Embryonic facial prominence (tissue), 1 donor: ENCODE measurements around the gene SRRM4.
"Not testable (repeated sequence)": the region's sequence is repeated elsewhere in the genome, so short reads cannot be mapped to it uniquely, and the experiment has no call there.

Experiments
- DNase-seq: peaks from one replicate; pipeline ENCODE4 v3.0.0-alpha.2; 2016; ENCODE audit errors: extremely low spot score

Gene SRRM4, protein sequence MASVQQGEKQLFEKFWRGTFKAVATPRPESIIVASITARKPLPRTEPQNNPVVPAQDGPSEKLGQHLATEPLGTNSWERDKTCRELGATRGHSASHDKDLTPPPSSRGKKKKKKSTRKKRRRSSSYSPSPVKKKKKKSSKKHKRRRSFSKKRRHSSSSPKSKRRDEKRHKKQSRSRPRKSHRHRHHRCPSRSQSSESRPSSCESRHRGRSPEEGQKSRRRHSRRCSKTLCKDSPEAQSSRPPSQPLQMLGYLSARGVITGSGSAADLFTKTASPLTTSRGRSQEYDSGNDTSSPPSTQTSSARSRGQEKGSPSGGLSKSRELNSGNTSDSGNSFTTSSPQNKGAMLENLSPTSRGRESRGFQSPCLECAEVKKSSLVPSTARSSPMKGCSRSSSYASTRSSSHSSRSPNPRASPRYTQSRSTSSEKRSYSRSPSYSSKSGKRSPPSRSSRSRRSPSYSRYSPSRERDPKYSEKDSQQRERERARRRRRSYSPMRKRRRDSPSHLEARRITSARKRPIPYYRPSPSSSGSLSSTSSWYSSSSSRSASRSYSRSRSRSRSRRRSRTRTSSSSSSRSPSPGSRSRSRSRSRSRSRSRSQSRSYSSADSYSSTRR

DNA sequence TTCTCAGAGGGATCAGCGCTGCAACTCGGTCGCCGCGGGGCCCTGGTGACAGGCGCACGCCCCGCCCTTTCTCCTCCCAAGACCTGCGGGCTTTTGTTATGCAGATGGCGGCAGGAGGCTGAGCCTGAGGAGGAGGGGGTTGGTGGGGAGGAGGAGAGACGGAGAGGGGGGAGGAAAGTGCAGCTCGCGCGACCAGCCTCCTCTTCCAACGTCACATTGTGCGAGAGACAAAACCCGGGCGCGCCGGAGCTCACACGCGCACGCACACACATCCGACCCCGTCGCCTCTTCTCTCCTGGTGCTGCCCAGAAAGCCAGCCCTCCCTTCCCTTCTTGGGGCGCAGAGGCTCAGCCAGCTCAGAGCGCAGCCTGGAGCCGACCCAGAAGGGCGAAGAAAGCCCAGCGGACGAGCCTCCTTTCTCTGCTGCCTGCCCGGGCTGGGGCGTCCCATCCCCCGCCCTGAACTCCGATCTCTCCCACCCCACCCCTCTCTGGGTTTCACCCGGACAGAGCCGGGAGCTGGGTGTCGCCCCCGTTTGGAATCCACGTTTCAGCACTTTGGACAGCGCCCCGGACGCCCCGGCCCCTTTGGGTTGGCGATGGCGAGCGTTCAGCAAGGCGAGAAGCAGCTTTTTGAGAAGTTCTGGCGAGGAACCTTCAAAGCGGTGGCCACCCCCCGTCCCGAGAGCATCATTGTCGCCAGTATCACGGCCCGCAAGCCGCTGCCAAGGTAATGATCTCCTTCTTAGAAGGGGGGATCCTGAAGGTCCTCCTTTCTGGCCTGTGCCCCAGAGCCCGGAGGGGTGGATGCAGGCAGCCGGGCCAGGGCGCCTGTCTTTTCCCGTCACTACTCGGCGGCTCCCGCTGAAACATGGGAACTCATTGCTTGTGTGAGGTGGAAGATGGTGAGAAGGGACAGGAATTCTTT, at the start of gene SRRM4:
Gene SRRM4 (plus strand): TSS at position 257 of the 927 bp plus-strand sequence. CDS start 342 bp downstream, at position 599.
- DNase-seq = no peak

DNA sequence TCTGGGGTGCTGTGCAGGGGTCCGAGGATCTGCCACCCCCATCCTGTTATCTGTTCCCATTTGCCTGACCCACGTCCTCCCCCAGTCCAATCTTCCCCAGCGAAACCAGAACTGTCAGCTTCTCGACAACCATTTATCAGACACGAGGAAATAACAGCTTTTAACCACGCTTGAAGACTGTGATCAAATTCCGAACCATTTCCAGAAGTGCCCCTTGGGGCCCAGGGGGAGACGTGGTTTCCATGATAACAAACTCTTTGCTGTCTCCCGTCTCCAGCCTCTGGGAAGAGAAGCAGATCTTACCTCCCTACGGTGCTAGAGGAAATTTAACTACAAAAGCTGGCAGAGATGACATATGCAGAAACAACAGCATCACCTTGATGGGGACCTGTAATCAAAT, 35.1 kb upstream of the SRRM4 start:
- DNase-seq = no peak

DNA sequence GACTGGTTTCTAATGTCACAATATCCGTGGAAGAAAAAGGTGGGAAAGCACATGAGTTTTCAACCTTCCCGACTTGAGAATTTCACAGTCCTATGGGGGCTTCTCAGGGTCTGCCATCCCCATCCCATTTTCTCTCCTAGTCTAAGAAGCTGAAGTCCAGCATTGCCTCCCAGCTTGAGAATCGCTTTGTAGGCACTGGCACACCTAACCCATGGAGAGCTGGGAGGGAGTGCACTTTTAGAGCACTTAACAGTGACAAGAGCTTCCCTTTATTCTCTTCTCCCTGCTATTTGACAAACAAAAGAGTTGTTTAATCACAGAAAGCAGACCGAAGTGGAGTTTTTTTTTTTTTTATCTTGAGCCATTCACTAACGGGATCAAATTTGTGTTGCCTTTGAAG, 22.8 kb upstream of the SRRM4 start:
- DNase-seq = no peak

DNA sequence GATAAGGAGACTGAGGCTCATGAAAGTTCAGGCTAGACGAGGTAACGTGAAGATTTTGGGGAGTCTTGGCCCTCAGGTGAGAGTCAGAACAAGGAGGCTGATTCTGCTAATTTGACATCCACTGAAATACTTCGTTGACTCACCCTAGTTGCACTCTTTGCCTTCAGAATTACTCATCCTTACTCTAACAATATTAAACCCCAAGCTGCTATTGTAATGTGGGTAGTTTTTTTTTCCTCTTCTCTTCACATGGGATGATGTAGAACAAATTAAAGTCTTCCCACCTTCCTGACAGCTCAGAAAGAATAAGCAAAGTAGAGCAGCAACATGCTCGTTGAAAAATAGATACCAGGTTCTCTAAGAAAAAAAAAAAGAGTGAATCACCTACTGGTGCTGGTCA, 22.0 kb upstream of the SRRM4 start:
- no peak for DNase-seq

DNA sequence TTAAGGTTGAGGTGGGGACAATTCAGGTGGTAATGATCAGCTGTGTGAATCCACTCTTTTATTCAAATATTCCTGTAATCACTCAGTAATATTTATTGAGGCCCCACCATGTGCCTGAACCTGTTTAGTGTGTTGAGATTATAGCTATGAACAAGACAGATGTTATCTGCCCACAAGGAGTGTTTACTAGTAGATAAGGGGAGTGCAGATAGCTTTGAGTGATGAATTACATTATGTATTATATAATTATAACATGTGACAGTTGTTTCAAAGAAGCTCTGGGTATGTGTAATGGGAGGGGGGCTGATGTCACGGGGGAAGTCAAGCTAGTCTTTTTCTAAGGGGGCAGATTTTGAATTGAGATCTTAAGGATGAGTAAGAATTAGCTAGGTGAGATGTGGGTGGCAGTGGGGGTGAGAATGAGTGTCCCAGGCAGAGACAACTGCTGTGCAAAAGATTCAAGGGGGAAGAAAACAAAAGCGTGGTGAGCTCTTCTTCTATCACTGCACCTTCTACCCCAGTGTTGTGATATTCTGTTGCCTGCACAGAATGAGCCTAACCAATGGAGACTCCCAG, 21.3 kb upstream of the SRRM4 start:
- DNase-seq = no peak

DNA sequence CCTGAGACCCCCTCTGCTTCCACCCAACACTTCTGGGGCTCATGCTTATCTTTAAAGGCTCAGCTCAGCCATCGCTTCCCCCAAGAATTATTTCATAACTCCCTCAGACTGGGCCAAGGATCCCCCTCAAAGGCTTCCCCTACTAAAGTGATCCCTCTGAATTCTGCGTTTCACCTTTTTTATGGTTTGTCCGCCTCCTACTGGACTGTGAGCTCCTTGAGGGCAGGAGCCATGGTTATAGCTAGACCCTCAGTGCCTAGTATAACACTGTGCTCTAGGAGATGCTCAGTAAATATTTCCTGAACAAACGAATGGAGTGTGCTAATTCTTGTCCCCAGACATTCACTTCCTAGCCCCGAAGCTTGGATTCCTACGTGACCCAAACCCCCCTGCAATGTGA, 20.5 kb upstream of the SRRM4 start:
- DNase-seq = no peak

DNA sequence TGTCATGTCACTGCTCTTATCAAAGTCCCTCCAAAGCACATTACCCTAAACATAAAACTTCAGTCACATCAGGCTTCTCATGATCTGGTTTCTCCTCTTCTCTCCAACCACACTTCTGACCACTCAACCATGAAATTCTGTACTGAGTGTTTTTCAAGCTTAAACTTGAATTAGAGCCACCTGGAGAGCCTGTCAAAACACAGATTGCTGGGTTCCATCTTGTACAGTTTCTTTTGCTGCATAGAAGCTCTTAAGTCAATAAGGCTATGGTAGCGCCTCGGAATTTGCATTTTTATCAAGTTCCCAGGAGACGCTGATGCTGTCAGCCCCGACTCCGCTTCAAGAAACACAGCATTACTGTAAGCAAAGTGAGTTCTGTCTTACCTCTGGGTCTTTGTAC, 16.4 kb upstream of the SRRM4 start:
- no peak for DNase-seq

DNA sequence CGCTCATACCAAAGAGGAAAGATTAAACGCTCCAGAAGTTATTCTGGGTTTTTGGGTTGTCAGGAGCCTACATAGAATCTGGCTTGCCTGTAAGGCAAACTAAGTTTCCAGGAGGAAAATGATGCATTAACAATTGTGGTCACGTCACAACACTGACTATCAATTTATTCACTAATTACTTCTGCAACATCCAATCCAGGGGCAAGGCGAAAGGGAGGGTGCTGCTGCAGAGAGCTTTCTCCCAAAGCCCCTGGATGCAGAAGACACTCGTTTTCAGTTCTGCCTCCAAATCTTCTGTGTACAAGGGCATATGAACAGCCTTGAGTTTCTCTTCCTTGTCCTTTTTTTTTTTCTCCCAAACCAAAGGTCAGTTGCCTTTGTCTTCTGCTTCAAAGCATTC, 10.5 kb upstream of the SRRM4 start:
- DNase-seq = no peak

DNA sequence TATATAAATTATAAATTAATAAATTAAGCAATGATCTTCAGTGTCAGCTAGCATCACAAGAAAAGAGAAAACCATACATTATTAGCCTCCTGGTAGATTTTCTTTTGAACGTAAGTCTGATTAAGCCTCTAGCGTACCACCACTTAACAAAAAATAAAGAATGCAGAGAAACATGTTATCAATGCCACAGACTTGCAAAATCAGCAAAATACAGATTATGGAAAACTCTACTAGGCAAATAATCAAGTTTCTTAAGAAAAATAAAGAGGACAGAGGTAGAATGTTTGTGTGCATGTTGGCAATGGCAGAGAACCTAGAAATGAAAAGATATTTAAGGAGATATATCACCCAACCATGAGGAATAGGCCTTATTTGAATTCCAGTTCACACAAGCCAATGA, 8.4 kb upstream of the SRRM4 start:
- DNase-seq = no peak

DNA sequence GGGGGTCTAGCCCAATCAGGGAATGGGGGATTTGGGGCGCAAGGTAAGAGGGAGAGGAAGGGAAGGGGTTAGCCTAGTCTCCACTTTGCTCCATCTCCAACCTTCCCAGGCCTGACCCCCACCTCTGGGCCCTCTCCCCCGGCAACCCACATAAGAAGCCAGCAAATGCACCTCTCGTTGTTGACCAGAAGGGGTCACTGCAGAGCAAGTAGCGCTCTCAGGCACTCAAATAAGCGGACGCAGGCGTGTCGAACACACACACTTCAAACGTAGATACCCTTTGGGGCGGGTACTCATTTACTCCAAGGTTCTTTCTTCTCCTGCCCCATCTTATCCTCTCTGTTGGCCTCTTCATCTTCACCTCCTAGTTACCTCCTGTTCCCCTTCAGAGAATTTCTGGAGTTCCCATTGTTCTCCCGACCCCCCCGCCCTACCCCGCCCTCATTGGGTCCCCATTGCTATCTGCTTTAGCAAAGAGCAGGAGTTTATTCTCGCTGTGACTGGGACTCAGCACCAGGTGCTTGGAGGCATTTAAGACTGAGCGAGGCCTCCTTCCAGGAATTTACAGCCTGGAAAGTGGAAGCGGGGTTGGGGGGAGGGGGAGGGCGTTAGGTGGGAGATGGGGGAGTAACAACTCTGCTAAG, 1.5 kb upstream of the SRRM4 start:
- no peak for DNase-seq

DNA sequence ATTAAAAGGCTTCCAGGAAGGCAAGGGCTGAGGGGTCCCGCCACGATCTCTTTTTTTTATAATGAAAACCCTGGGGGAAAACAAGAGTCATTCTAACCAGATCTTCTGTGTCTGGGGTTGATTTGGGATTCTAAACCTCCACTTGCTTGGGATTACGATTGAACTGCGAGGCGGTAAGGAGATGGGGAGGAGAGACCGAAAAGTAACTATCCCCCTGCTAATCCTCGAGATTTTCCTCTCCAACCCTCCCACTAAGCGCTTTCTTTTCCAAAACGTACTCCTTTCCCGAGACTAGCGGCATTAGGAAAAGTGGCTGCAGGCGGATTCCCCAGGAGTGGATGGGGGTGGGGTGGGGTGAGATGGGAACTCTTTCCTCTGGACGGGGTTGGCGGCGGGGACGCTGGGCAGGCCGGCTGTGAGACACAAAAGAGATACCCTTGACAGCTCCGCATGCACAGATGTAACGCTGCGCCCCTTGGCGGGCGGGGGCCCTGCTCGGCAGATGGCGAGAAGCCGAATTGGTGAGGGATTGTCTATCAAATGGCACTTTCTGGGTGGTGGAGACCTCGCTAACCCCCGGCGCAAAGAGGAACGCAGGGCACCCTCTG, 830 bp upstream of the SRRM4 start:
- DNase-seq = no peak

DNA sequence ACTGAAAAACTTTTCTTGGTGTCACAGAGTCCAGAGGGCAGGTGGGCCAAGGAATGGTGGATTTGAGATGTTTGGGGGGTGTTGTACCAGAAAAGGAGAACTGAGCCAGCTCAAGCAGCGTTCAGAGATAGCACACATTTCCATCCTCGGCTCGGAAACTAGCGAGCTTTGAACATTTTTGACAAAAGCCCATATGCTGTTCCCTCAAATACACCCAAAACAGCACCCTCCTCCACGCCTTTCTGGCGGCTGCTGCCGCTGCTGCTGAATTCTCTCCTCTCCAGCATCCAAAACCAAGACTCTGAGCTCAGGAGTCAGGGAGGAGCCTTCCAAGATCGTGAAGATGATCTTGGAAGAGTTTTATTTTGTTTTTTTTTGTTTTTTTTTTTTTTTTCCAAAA, 961 bp downstream of the SRRM4 start:
- DNase-seq = no peak

DNA sequence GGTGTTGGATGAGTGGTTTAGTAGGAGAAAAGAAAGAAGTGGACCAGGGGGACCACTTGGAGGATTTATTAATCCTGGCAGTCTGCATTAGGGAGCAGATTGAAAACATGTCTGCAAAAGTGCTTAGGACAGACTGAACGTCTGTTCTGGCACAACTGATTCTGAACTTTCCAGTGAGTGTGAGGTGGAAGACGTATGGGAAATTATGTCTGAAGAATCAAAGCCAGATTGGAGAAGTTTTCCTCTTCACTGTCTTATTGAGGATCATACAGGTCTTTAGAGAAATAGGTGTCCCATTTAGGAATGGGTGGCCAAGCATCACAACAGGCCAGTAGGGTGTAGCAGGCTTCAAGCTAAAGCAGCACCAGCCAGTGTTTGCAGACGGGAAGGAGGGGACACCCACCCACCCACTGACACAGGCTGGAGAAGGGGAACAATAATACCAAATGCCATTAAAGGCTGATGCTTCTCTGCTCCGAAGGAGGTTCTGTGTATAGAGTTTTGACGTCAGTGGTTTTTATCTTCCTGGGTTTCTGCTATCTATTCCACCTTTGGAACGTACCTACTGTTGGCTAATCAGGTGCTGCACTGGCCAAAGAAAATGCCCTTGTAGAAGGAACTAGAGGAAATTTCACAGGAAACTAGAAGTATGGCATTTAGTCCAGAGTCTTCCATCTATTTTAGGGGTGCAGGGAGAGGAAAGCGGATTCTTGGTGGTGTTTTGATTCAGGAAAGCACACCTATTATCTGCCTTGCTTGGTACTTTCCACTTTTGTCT, 1.8 kb downstream of the SRRM4 start:
- no peak for DNase-seq

DNA sequence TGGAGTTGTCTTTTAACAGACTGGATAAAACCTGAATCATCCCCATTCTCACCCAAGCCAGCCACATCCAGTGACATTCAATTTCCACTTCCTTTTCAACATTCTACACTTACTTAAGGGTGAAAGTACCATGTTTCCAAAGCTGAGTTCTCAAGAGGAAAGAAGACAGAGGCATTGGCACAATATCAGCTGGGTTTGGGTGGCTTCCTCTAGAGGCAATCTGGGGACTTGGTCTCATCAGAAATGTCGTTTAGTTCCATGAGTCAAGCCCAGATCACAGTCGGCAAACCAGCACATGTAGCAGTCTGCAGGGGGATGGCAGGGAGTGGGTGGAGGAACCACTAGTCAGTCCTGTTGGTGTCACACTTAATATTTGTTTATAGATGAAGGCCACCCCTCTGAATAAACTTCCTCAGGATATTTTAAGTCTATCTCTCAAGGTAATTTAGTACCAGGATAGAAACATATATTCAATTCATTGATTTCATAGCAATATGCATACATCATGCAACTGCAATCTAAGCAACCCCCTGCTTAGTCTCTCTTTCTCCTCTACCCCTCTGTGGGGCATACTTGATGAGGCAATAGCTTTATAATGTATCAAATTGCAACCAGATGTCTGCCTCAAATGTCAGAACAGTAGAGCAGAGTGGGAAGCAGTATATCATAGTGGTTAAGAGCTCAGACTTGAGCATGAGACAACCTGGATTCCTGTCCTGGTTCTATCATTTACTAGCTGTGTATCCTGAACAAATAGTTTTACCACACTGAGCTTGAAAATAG, 3.0 kb downstream of the SRRM4 start:
- DNase-seq = no peak

DNA sequence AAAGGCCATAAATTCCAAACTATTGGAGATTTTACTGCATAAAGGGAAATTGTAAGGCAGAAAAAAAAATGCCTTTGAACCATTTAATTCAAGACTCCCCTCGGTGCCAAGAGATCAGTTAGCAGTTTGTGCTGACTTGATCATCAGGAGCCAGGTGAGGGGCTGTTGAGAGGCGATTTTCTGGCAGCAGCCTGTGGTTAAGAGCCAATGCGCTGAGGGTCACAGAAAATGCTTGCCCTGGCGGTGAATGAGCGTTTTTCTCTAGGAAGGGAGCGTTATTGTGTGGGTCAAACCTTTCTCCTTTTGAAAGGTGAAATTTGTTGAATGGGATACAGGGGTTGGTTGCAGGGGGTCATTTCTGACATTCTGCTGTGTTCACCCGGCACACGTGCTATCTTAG, 4.7 kb downstream of the SRRM4 start:
- no peak for DNase-seq

DNA sequence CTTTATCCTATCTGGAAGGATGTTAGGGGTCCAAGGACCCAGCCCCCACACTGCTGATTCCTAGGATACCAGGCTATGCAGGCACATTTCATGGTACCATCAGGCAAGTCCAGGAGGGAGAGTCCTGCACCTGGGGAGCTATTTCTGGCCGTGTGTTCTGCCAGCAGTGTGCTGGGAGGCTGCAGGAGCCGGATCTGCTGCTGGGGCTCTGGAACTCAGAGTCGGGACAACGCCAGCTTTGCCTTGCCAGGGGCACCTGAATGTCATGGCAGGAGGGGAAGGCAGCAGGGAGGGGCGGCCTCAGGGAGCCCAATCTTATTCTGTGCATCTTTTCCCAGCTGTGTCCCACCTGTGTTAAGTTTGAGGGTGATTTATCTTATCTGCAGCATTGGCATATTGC, 17.8 kb downstream of the SRRM4 start:
- DNase-seq = no peak

DNA sequence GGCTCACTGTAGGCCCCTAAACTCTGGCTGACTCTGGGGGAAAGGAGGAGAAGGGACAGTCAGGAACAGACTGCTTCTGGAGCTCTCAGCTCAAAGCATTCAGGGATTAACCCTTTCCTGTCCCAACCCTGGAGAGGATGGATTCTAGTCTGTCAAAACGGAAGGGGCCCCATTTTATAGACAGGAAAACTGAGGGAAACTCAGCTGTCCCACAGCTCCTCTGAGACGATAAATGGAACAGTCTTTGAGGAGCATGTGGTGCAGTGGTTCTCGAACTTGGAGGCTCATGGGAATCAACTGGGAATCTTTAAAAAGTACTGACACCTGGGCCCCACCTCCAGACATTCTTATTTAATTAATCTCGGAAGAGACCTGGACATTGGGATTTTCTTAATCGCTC, 23.7 kb downstream of the SRRM4 start:
- DNase-seq = no peak

DNA sequence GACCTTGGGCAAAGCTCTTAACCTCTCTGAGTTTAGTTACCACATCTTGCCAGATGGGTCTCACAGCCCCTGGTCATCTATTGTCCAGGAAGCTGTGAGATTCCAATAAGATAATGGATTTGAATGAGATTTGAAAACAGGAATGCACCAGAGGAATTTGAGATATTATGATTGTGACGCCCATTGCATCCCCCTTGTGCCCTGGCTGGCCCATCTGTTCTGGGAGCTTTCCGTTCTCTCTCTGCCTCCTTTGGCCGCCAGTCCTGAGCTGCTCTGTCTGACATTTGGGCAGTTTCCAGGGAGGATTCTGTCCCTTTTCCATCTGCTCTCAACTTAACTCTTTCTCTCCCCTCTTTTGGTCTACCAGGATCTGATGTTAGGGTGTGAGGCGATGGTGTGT, 24.6 kb downstream of the SRRM4 start:
- DNase-seq = no peak

DNA sequence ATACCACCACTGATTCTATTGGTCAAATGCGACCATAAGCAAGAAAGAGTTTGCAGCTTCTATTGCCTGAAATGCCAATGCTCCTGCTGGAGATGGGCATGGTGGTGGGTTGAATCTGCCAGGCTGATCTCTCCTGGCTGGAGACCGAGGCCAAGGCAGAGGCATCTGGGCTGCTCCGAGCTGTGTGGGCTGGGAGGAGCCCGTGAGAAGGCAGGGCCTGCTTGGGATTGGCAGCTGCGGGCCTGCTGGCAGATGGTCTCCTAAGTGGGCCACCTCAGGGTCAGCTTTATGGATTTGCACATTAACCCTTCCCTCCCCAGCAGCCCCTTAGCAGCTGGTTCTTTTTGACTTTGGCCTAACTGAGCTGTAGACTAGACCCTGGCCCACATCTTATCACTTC, 25.4 kb downstream of the SRRM4 start:
- DNase-seq = no peak

DNA sequence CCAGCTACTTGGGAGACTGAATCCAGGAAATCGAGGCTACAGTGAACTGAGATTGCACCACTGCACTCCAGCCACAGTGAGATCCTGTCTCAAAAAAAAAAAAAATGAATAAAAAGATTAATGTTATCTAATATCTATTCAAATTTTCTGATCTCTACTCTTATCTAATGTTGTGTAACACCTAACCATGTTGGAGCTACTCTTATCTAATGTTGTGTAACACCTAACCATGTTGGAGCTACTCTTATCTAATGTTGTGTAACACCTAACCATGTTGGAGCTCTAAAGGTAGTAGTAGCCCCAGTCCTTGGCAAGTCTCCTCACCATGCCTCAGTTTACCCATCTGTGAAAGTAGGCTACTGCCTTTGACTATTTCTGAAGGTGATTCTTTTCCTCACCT, 26.9 kb downstream of the SRRM4 start:
- not testable (repeated sequence) for DNase-seq
